ENCODE results near the gene LYRM9.
"Not testable (repeated sequence)": the region's sequence is repeated elsewhere in the genome, so short reads cannot be mapped to it uniquely, and the experiment has no call there.

The LYRM9 gene

DNA sequence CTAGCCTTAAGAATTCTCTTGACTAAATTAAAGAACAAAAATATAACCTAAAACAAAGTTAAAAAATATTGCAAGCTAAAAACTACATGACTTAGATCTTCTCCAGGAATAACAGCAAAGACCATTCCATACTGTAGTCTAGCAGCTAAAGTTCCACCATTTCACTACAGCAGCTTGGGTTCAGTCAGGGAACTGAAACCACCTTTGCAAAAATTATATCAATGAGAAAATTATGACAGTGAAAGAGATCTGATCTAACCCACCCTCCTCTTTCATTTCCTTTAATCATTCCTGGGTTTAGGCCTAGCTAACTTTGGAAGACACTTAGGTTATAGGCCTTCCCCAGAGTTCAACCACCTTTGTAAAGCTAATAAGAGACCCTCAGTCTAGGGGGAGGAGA, 56.5 kb downstream of the LYRM9 start:
- Histone ChIP-seq H3K9ac (ENCODE audit: insufficient read length, low read depth) (no peak overlapping the region), H3K4me1 (ENCODE audit: insufficient read depth, insufficient read length) (no peaks in the 10 kb centered on the region), H3K4me3 (ENCODE audit: insufficient read length, low read depth) (no peak overlapping the region), H3K27me3 (ENCODE audit: insufficient read depth, insufficient read length) (no peaks in the 10 kb centered on the region), H3K9me3 (ENCODE audit: insufficient read depth, low read length) (no peaks in the 10 kb centered on the region), H3K36me3 (ENCODE audit: insufficient read depth, insufficient read length, low read length) (no peaks in the 10 kb centered on the region)
- DNase-seq (ENCODE audit: low read depth, low spot score): no peak
- TF ChIP-seq YY1 (IDR thresholded peaks at IDR 0.05; ENCODE audit: insufficient read depth, insufficient read length): no peak
- no peak for TF ChIP-seq ZNF274 (IDR thresholded peaks at IDR 0.05; ENCODE audit: low read depth, low read length)
- TF ChIP-seq SUZ12 (IDR thresholded peaks at IDR 0.05; ENCODE audit: extremely low read depth, insufficient read depth, insufficient read length): no peak

DNA sequence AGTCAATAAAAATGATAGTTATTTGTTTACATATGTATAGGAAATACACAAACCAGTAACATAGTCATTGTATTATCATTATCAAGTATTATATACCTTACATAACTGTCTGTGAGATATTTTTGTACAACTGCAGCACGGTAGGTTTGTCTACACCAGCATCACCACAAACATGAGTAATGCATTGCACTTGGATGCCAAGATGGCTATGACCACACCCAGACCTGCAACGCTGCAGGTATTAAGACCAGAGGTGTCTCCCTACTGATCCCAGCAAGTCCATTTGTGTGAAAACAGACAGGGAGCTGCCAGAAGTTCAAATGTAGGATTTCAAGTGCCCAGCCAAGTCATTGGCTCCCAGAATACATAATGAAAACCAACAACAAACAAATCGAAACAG, 58.6 kb downstream of the LYRM9 start:
- H3K9me3 ChIP-seq (ENCODE audit: insufficient read depth, low read length): no peaks in the 10 kb centered on the region
- no peak overlapping the region for H3K9ac ChIP-seq (ENCODE audit: insufficient read length, low read depth)
- no peaks in the 10 kb centered on the region for H3K27me3 ChIP-seq (ENCODE audit: insufficient read depth, insufficient read length)
- no peak for DNase-seq (ENCODE audit: low read depth, low spot score)
- no peaks in the 10 kb centered on the region for H3K4me1 ChIP-seq (ENCODE audit: insufficient read depth, insufficient read length)
- H3K36me3 ChIP-seq (ENCODE audit: insufficient read depth, insufficient read length, low read length): no peaks in the 10 kb centered on the region
- TF ChIP-seq ZNF274 (IDR thresholded peaks at IDR 0.05; ENCODE audit: low read depth, low read length) (no peak), SUZ12 (IDR thresholded peaks at IDR 0.05; ENCODE audit: extremely low read depth, insufficient read depth, insufficient read length) (no peak), YY1 (IDR thresholded peaks at IDR 0.05; ENCODE audit: insufficient read depth, insufficient read length) (no peak)
- H3K4me3 ChIP-seq (ENCODE audit: insufficient read length, low read depth): no peak overlapping the region

DNA sequence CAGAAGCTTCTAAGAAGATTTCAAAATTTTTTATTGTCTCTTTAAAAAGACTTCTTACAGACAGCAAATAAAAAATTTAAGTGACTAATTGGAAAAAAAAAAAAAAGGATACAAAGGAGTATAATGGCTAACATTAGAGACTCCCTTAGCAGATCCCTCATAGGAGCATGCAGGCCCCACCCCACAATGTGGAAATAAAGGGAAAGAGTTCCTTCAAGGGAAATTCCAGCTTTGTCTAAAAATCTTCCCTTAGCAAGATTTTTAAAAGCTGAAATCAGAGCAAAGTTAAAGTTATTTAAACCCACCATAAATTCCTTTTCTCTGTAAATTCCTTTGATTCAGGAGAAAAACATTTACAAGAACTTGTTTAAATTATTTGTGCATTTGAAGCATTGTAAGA, 60.3 kb downstream of the LYRM9 start:
- no peaks in the 10 kb centered on the region for H3K27me3 ChIP-seq (ENCODE audit: insufficient read depth, insufficient read length)

DNA sequence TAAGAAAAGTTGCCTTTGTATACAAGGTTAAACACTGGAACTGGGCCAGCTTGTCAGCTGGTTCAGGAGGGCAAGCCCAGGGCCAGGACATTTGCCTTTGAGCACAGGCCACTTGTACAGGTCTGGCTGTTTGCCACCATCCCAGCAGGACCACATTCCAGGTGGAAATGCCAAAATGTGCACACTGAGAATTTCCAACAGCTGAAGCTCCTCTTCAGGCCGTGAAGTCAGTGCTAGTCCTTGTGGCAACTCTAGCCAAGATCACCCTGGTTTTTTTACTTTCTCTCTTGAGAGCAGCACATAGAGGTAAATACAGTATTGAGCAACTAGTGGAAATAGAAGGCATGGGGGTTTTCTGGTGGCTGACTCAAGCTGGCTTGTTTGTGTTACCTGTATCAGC, 63.3 kb downstream of the LYRM9 start:
- not testable (repeated sequence) for H3K9me3 ChIP-seq (ENCODE audit: insufficient read depth, low read length); H3K4me1 ChIP-seq (ENCODE audit: insufficient read depth, insufficient read length); H3K36me3 ChIP-seq (ENCODE audit: insufficient read depth, insufficient read length, low read length); H3K9ac ChIP-seq (ENCODE audit: insufficient read length, low read depth); H3K27me3 ChIP-seq (ENCODE audit: insufficient read depth, insufficient read length); H3K4me3 ChIP-seq (ENCODE audit: insufficient read length, low read depth); DNase-seq (ENCODE audit: low read depth, low spot score)

More for the DNA sequence above, 60.3 kb downstream of the LYRM9 start:
- Histone ChIP-seq H3K4me1 (ENCODE audit: insufficient read depth, insufficient read length) (no peaks in the 10 kb centered on the region), H3K9ac (ENCODE audit: insufficient read length, low read depth) (no peak overlapping the region), H3K4me3 (ENCODE audit: insufficient read length, low read depth) (no peak overlapping the region), H3K9me3 (ENCODE audit: insufficient read depth, low read length) (no peaks in the 10 kb centered on the region), H3K36me3 (ENCODE audit: insufficient read depth, insufficient read length, low read length) (no peaks in the 10 kb centered on the region)
- no peak for DNase-seq (ENCODE audit: low read depth, low spot score)
- TF ChIP-seq SUZ12 (IDR thresholded peaks at IDR 0.05; ENCODE audit: extremely low read depth, insufficient read depth, insufficient read length) (no peak), YY1 (IDR thresholded peaks at IDR 0.05; ENCODE audit: insufficient read depth, insufficient read length) (no peak), ZNF274 (IDR thresholded peaks at IDR 0.05; ENCODE audit: low read depth, low read length) (no peak)

DNA sequence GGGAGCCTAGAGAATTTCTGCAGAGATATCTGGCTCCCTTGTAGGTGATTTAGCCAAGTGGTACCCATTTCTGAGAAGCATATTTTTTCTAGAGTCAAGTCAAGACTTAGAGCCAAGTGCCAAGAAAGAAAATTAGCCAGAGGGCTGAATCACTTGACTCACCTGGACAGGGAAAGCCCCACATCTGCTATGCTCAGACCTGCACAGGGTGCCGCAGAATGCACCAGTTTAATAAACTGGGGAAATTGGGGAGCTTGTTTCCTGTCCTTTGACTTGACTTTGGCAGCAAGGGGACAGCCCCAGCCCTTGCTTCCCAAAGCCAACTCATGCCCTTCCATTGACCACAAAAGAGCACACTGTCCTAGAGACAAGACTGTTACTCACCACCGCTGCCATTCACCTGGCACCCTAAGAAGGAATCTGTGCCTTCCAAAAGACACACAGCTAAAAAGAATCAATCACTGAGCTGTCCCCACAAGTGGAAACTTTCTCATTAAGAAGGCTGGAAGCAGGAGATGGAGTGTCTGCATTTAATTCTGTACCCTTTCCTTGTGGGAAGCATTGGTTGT, 63.9 kb downstream of the LYRM9 start:
- H3K36me3 ChIP-seq (ENCODE audit: insufficient read depth, insufficient read length, low read length); H3K27me3 ChIP-seq (ENCODE audit: insufficient read depth, insufficient read length); H3K4me1 ChIP-seq (ENCODE audit: insufficient read depth, insufficient read length); DNase-seq (ENCODE audit: low read depth, low spot score); H3K9ac ChIP-seq (ENCODE audit: insufficient read length, low read depth); H3K9me3 ChIP-seq (ENCODE audit: insufficient read depth, low read length); H3K4me3 ChIP-seq (ENCODE audit: insufficient read length, low read depth): not testable (repeated sequence)
